Activated CD4-positive, alpha-beta T cell treated with anti-CD3 and anti-CD28 coated beads, Interleukin-2, amount 10 ng/mL, durations not matched to agents 7 days and 5 days (primary cell): Measurements from ENCODE around the gene RUNX2. TPM values are rescaled to one million over a fixed set of nuclear protein-coding genes. Genes with fewer than 3 reads are reported as not detected.
"Not testable (repeated sequence)": the region's sequence is repeated elsewhere in the genome, so short reads cannot be mapped to it uniquely, and the experiment has no call there.

ENCODE experiments used
- CTCF ChIA-PET: fragments of 350-600 bp; sonication (Branson Sonifier 250); formaldehyde crosslinking; loops from one replicate; lab custom pipeline; 2021; ENCODE audit warnings: antibody characterized with exemption; lab: Charles Lee
- POLR2A ChIA-PET: fragments of 350-600 bp; sonication (Branson Sonifier 250); formaldehyde crosslinking; loops from one replicate; lab custom pipeline; 2021; ENCODE audit warnings: antibody characterized with exemption; lab: Charles Lee
- DNase-seq: peaks from one replicate; pipeline ENCODE4 v3.0.0-alpha.2; 2020
- H3K27ac Mint-ChIP-seq: one replicate; pipeline ENCODE4 v1.8.0; 2021; ENCODE audit warnings: mild to moderate bottlenecking, moderate library complexity, mixed read lengths
- H3K27me3 Mint-ChIP-seq: one replicate; pipeline ENCODE4 v1.8.0; 2021; ENCODE audit warnings: mixed read lengths
- H3K36me3 Mint-ChIP-seq: one replicate; pipeline ENCODE4 v1.8.0; 2021; ENCODE audit warnings: low read depth, mixed read lengths
- H3K4me1 Mint-ChIP-seq: one replicate; pipeline ENCODE4 v1.8.0; 2021; ENCODE audit warnings: mixed read lengths
- H3K4me3 Mint-ChIP-seq: one replicate; pipeline ENCODE4 v1.8.0; 2021; ENCODE audit warnings: mild to moderate bottlenecking, moderate library complexity, mixed read lengths
- H3K9me3 Mint-ChIP-seq: one replicate; pipeline ENCODE4 v1.8.0; 2021; ENCODE audit warnings: mixed read lengths
- total RNA-seq, 2 experiments: library from RNA; stranded (reverse); gene quantifications; one replicate each; pipeline ENCODE4 v1.2.3, GENCODE V29; 2021

The RUNX2 gene
- total RNA-seq, 2 experiments from 2014 or later: 13.2 to 13.4 TPM

DNA sequence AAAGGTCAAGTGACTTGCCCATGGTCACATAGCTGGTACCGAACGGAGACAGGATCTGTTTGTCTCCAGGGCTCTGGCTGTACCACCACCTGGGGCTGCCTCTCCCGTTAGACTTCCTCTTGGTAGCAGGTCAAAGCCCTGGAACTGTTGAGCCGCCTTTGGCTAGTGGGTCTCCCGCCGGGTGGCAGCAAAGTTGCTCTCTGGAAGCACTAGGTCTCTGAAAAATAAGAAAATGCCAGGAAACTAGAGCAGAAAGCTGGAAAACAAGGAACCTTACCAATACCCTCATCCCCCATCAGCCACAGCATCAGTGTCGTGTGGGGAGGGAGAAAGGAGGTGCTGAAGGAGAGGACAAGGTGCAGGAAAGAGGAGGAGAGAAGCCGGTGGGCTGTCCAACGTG, 340.6 kb downstream of the RUNX2 start:
- Mint-ChIP-seq H3K9me3 (peaks cover 4% of the 10 kb centered on the region), H3K27ac (no peak overlapping the region), H3K27me3 (peaks cover 12% of the 10 kb centered on the region), H3K4me3 (no peak overlapping the region), H3K4me1 (peaks cover 35% of the 10 kb centered on the region), H3K36me3 (peaks cover 4% of the 10 kb centered on the region)
- no peak for DNase-seq
- CTCF ChIA-PET: no interaction called here
- POLR2A ChIA-PET: no interaction called here

DNA sequence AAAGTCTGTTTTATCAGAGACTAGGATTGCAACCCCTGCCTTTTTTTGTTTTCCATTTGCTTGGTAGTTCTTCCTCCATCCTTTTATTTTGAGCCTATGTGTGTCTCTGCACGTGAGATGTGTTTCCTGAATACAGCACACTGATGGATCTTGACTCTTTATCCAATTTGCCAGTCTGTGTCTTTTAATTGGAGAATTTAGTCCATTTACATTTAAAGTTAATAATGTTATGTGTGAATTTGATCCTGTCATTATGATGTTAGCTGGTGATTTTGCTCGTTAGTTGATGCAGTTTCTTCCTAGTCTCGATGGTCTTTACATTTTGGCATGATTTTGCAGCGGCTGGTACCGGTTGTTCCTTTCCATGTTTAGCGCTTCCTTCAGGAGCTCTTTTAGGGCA, 345.0 kb downstream of the RUNX2 start:
- POLR2A ChIA-PET, H3K9me3 Mint-ChIP-seq, H3K27me3 Mint-ChIP-seq: not testable (repeated sequence)

DNA sequence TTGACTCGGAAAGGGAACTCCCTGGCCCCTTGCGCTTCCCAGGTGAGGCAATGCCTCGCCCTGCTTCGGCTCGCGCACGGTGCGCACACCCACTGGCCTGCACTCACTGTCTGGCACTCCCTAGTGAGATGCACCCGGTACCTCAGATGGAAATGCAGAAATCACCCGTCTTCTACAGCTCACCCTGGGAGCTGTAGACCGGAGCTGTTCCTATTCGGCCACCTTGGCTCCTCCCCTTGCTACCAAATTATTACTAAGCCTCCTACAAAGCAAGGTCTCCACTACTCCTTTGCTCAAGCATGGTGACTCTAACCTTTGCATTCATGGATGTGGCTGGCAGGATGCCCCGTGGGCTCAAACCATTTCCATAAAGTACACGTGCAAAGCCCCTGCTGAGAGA, 347.0 kb downstream of the RUNX2 start:
- POLR2A ChIA-PET, DNase-seq, H3K4me3 Mint-ChIP-seq, H3K27ac Mint-ChIP-seq, H3K27me3 Mint-ChIP-seq, H3K9me3 Mint-ChIP-seq: not testable (repeated sequence)
- CTCF ChIA-PET: interaction anchor here (0.6 to 2.0 kb wide), 4 partner anchors 12 to 385 kb away, joined by 3 to 8 read pairs (median 6); no protein-coding TSS in a partner anchor
- H3K36me3 Mint-ChIP-seq: peaks cover 15% of the 10 kb centered on the region
- H3K4me1 Mint-ChIP-seq: peaks cover 44% of the 10 kb centered on the region

More for the DNA sequence above, 345.0 kb downstream of the RUNX2 start:
- H3K27ac Mint-ChIP-seq, H3K36me3 Mint-ChIP-seq, CTCF ChIA-PET, H3K4me3 Mint-ChIP-seq, DNase-seq: not testable (repeated sequence)
- H3K4me1 Mint-ChIP-seq: peaks cover 32% of the 10 kb centered on the region

DNA sequence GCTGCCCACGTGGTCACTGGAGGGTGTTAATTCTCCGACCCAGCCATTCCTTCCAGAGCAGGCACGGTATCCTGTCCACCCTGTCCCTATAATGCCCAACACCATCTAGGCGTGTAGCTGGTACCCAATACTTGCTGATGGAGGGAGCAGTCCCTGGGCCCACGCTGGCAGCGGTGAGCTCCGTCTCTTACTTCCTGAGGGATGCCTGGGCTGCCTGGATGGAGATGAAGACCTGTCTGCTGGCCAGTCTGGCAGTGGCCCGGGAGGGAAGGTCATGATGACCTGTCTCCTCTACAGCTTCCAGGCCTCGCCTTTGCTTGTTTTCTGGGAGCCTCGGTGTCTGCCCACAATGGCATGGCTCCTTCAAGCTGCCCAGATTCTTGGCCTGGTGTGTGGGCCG, 347.5 kb downstream of the RUNX2 start:
- ChIA-PET CTCF (interaction anchor here (0.6 to 2.0 kb wide), 4 partner anchors 12 to 385 kb away, joined by 3 to 8 read pairs (median 6); no protein-coding TSS in a partner anchor), POLR2A (no interaction called here)
- DNase-seq: no peak
- Mint-ChIP-seq H3K36me3 (peaks cover 15% of the 10 kb centered on the region), H3K4me3 (no peak overlapping the region), H3K27ac (no peak overlapping the region), H3K9me3 (peaks cover 7% of the 10 kb centered on the region), H3K27me3 (peaks cover 2% of the 10 kb centered on the region), H3K4me1 (peaks cover 44% of the 10 kb centered on the region)

DNA sequence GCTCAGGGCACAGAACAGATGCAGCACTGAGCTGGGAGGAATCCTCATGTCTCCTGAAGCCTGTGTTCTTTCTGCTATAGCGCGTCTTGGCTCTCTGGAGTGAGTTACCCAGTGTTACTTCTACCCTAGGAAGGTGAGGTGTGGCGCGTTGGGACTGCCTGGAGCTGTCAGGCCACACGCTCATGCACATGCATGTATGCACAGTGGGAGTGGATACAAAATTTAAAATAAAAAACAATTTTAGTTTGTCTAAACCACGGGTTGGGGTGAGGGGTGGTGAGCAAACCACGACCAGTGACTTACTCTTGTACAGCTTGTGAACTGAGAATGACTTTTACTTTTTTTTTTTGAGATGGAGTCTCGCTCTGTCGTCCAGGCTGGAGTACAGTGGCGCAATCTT, 348.2 kb downstream of the RUNX2 start:
- DNase-seq: peak; percentile 17
- Mint-ChIP-seq H3K4me3 (no peak overlapping the region), H3K27me3 (peaks cover 2% of the 10 kb centered on the region), H3K27ac (no peak overlapping the region), H3K4me1 (peaks cover 44% of the 10 kb centered on the region), H3K36me3 (peaks cover 15% of the 10 kb centered on the region), H3K9me3 (peaks cover 7% of the 10 kb centered on the region)
- ChIA-PET CTCF (interaction anchor here (0.6 to 2.0 kb wide), 3 partner anchors 38 to 1644 kb away, joined by 3 to 8 read pairs (median 4); no protein-coding TSS in a partner anchor), POLR2A (no interaction called here)

DNA sequence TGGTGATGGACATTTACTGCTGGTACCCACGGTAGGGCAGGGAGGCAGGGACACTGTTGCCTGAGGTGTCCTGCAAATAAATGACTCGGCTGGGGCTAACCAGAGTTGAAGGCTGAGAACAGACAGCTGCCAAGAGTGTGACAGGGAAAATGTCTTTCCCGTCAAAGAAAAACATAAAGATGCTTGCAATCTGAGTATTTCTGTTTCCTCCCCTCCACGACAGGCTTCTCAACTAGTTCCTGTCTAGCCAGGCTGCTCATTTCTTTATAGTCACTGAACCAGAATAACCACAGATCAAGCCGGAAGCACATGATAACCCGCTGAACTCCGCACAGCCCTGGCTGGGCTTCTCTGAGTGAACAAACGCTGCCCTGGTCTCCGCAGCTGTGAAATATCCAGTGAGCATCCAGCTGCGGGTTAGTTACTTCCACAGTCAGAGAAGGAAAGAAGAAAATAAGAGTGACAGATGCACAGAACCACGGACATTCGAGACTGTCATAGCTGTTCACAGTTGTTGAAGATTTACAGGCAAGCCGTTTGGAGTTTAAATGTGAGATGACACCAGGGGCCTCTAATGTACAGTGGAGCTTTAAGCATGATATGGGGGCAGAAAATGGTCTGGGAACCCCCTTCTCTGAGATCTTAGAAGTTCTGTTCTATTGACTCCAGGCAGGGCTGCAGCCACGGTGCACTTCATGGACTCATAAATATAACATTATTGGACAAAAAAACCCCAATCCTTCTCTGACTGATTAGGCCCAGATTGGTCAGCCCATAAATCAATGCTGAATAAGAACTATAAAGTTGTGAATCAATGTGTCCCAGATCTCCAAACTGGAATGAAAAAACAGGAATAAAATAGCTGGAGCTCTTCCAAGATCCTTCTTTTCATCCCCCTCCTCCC, 349.5 kb downstream of the RUNX2 start:
- H3K9me3 Mint-ChIP-seq: peaks cover 16% of the 10 kb centered on the region
- H3K4me1 Mint-ChIP-seq: peaks cover 52% of the 10 kb centered on the region
- peaks cover 23% of the 10 kb centered on the region for H3K36me3 Mint-ChIP-seq
- H3K4me3 Mint-ChIP-seq: peak overlapping the region; percentile 59
- H3K27me3 Mint-ChIP-seq: peaks cover 2% of the 10 kb centered on the region
- CTCF ChIA-PET: interaction anchor here (1.0 kb wide), 2 partner anchors 37 to 87 kb away, joined by 3 read pairs; no protein-coding TSS in a partner anchor
- POLR2A ChIA-PET: no interaction called here
- peak; percentile 68 for DNase-seq
- peak overlapping the region; percentile 81 for H3K27ac Mint-ChIP-seq

DNA sequence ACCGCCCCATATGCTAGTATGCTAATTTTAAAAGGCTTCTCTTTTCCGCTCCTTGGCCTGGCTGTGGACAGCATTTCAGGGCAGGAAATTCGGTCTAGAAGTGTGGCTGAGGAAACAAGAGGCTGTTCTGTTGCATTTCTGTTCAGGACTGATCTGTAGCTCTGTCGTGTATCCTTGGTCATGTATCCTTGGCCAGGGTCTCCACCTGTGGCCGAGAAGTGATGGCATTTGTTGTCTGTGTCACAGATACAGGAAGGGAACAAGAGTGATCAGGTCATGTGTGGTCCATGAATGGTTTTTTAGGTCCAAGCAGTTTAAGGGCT, 350.1 kb downstream of the RUNX2 start:
- no peak overlapping the region for H3K4me3 Mint-ChIP-seq
- H3K27me3 Mint-ChIP-seq: peaks cover 2% of the 10 kb centered on the region
- peak overlapping the region; percentile 25 for H3K27ac Mint-ChIP-seq
- no peak for DNase-seq
- H3K9me3 Mint-ChIP-seq: peaks cover 16% of the 10 kb centered on the region
- ChIA-PET CTCF (interaction anchor here (0.7 to 1.0 kb wide), 3 partner anchors 36 to 443 kb away, joined by 3 to 4 read pairs (median 3); no protein-coding TSS in a partner anchor), POLR2A (no interaction called here)
- peaks cover 23% of the 10 kb centered on the region for H3K36me3 Mint-ChIP-seq
- peaks cover 52% of the 10 kb centered on the region for H3K4me1 Mint-ChIP-seq

DNA sequence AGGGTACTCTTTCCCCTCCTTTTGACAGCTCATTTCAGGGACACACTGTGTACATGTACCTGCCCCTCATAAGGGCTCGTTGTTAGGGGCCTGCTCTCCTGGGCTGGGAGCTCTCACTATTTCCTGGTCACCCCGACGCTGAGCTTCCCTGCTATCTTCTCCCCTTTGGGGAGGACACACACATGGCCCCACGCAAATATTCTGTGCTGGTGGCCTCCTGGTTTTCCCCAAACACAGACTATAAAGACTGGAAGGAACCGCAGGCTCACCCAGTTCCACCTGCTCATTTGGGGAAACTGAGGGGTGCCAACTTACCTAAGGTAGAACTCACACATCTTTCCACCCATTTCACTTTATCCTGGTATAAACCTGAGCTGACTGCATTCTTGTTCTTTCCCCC, 351.0 kb downstream of the RUNX2 start:
- DNase-seq: no peak
- Mint-ChIP-seq H3K9me3 (peaks cover 16% of the 10 kb centered on the region), H3K4me3 (no peak overlapping the region), H3K27ac (no peak overlapping the region), H3K36me3 (peaks cover 23% of the 10 kb centered on the region), H3K4me1 (peaks cover 52% of the 10 kb centered on the region), H3K27me3 (peaks cover 2% of the 10 kb centered on the region)
- ChIA-PET CTCF (interaction anchor here (1.0 to 1.1 kb wide), 2 partner anchors 18 to 27 kb away, joined by 3 read pairs; no protein-coding TSS in a partner anchor), POLR2A (no interaction called here)

DNA sequence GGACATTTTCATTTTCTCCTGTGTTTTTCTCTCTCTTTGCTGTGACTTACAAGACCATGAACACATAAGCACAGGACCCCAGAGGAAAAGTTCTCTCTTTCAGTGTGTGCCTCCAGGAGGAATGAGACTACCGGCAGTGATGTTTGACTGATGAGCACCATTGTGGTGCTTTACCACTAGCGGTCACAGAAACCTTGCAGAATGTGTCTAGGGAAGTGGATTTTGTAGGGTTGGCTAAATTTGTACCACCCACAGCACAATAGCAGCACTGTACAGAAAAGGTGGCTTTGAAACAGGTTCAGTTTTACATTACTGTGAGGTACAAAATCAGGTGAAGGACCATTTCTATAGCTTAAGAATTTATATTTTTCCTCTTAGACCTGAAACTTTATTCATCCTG, 351.5 kb downstream of the RUNX2 start:
- Mint-ChIP-seq H3K27me3 (peaks cover 2% of the 10 kb centered on the region), H3K9me3 (peaks cover 16% of the 10 kb centered on the region), H3K36me3 (peaks cover 23% of the 10 kb centered on the region), H3K4me3 (no peak overlapping the region), H3K4me1 (peaks cover 52% of the 10 kb centered on the region), H3K27ac (peak overlapping the region; percentile 42)
- POLR2A ChIA-PET: no interaction called here
- DNase-seq: no peak
- CTCF ChIA-PET: interaction anchor here (1.0 to 1.1 kb wide), 2 partner anchors 17 to 27 kb away, joined by 3 read pairs; no protein-coding TSS in a partner anchor

DNA sequence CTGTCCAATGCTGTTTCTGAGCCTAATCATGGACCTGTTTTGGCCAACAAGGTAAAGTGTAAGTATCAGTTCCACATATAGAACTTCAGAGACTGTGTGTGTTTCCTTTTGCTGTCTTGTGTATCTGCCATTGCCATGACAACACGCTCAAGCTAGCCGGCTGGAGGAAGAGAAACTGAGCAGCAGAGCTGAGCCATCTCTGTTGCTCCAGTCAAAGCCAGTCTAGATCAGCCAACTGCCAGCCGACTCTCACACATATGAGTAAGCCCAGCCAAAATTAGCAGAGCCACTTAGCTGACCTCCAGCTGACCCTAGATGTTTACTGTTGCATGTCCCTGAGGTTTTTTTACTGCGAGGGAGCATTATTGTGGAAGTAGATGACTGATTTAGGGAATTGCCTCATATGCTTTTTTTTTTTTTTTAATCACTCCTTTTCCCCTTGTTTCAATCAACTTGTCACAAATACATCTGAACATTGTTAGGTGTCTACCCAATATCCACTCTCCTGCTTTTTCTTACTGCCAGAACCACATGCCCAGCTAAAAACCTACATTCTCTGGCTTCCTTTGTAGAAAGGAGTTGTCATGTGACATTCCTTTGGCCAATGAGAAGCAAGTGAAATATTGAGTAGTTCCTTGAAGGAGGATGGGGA, 353.9 kb downstream of the RUNX2 start:
- Mint-ChIP-seq H3K4me1 (peaks cover 32% of the 10 kb centered on the region), H3K27me3 (peaks cover 2% of the 10 kb centered on the region), H3K36me3 (peaks cover 20% of the 10 kb centered on the region), H3K4me3 (no peak overlapping the region), H3K9me3 (peaks cover 27% of the 10 kb centered on the region), H3K27ac (no peak overlapping the region)
- ChIA-PET POLR2A (no interaction called here), CTCF (interaction anchor here (0.6 to 2.5 kb wide), 5 partner anchors 20 to 224 kb away, joined by 3 to 6 read pairs (median 3); no protein-coding TSS in a partner anchor)
- DNase-seq: peak; percentile 65

DNA sequence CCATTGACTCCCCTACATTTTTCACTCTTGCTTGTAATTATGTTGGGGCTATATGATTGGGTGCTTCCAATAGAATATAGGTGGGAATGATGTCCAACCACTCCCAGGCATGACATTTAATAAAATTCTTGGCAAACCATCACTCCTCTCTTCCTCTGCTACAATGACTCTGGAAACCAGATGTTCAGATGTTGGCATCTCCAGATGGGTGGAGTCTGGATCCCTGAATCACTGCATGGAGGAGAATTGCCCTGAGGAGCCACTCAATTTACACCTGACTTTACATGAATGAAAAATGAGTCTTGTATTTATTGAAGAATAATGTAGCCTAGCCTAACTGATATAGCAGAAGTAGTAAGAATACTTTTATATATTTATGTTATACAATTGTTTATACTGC, 356.3 kb downstream of the RUNX2 start:
- DNase-seq: no peak
- Mint-ChIP-seq H3K27ac (no peak overlapping the region), H3K36me3 (peaks cover 12% of the 10 kb centered on the region), H3K4me1 (peaks cover 11% of the 10 kb centered on the region), H3K9me3 (peaks cover 24% of the 10 kb centered on the region), H3K4me3 (no peak overlapping the region), H3K27me3 (no peaks in the 10 kb centered on the region)
- ChIA-PET CTCF (no interaction called here), POLR2A (no interaction called here)

DNA sequence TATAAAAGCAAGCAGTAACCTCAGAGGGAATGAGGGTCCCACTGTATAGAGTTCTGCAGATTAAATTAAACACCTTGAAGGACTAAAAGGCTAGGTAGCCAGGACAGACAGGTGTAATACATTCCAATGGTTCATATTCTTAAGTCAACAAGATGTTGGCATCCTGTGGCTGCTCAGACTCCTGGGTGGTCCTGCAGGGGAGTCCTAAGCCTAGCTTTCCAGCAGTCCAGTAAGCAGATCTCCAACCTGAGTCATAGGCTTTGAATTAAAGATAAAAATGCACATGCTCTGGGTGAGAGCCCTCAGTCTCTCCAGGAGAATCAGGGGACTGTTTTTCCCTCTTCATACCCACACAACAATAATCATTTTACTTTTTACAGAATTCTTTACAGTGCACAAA, 356.9 kb downstream of the RUNX2 start:
- no peak for DNase-seq
- ChIA-PET CTCF (no interaction called here), POLR2A (no interaction called here)
- Mint-ChIP-seq H3K4me1 (peaks cover 8% of the 10 kb centered on the region), H3K27me3 (no peaks in the 10 kb centered on the region), H3K9me3 (peaks cover 23% of the 10 kb centered on the region), H3K4me3 (no peak overlapping the region), H3K36me3 (peaks cover 8% of the 10 kb centered on the region), H3K27ac (no peak overlapping the region)
